Nucleus accumbens (tissue), 56 donors: Measurements from ENCODE around the gene PMFBP1.
"Not testable (repeated sequence)": the region's sequence is repeated elsewhere in the genome, so short reads cannot be mapped to it uniquely, and the experiment has no call there.

ENCODE experiments used
- DNase-seq, 56 donors: peaks; one replicate each; lab custom pipeline; 2025; lab: John Stamatoyannopoulos, UW

Gene PMFBP1

DNA sequence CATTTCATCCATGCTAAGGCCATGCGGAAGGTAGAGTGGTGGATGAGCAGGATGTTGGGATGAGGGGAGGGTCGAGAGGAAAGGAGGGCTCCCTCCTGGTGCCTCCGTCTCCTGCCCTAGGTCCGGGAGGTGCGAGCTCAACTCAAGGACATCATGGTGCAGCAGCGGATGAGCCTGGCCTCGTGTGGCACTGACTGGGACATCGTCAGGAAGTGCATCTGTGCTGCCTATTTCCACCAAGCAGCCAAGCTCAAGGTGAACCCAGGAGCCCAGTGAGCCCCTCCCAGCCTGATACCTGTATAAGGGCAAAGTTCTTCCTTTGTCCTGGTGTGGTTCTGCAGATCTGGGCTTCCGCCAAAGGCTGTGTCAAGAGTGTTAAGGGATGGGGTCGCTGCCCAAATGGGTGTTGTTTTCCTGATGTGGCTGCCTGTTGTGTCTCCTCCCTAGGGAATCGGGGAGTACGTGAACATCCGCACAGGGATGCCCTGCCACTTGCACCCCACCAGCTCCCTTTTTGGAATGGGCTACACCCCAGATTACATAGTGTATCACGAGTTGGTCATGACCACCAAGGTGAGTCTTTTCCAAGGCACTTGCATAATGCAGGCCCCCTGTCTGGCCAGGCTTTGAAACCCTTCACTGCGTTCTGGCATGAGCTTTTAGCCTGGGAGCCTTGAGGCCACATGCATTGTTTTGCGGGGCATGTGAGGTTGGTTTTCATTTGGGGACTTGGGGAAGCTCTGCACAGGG lies 63.4 kb downstream of the PMFBP1 start:
- DNase-seq, result no peak

- DNase-seq, result no peak
These were observed 64.6 kb downstream of the PMFBP1 start for GRCh38 chr16:72107371-72107770.

- DNase-seq, result no peak
These were observed 66.0 kb downstream of the PMFBP1 start for GRCh38 chr16:72105978-72106377.

DNA sequence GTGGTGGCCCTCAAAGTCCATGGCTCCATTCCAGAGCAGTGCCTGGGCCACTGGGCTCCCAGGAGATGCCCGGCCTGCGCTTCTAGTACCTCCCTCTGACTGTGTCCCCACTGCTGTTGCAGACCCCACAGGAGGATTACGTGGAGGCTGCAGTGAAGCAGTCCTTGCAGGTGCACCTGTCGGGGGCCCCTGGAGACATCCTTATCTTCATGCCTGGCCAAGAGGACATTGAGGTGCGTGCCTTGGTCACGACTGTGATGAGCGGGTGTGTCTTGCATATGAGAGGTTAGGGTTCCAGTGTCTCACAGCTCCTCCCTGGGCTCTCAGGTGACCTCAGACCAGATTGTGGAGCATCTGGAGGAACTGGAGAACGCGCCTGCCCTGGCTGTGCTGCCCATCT lies 67.0 kb downstream of the PMFBP1 start:
- no peak for DNase-seq

DNA sequence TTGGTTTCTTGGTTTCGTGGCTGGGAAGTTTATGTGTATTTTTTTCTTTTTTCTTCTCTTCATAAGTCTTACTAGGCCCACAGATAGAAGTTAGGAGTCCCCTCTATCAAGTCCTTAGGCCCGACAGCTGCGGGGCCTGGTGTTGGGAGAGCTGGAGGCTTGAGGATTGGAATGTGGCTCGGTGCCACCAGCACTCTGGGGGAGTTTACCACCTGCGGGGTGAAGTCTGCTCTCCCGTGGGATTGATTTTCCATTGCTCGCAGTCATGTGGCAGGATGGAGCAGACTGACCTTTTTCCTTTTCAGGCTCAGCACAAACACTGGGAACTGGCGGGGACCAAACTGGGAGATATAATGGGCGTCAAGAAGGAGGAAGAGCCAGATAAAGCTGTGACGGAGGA lies 70.8 kb downstream of the PMFBP1 start:
- DNase-seq, result no peak

DNA sequence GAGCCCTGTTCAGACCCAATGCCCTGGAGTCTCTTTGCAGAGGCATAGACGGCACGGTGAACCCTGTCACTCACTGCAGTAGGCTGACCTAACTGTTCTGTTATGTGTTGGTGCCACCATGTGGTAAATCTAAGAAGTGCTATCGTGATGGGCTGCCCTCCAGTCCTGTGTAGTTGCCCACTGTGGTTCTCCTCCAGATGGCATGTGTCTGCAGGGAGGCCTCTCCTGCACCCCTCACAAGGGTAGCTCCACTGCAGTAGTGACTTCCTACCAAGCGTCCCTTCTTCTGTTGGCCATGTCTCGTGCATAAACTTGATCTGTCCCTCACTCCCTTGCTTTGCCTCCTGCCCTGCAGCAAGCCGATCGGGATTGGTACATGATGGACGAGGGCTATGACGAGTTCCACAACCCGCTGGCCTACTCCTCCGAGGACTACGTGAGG lies 72.6 kb downstream of the PMFBP1 start:
- DNase-seq, result peak in 36 of 56 donors; percentile 1 to 47 (median 14)

DNA sequence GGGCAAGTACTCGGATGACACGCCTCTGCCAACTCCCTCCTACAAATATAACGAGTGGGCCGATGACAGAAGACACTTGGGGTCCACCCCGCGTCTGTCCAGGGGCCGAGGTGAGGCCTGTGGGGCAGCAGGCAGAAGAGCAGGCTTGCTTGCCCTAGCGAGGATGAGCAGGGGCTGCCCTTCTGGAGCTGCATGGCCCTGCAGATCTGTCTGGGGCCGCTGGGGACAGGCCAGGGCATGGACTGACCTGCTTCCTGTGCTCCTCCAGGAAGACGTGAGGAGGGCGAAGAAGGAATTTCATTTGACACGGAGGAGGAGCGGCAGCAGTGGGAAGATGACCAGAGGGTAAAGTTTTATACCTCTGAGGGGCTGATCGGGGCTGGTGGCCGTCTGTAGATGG lies 73.0 kb downstream of the PMFBP1 start:
- no peak for DNase-seq

DNA sequence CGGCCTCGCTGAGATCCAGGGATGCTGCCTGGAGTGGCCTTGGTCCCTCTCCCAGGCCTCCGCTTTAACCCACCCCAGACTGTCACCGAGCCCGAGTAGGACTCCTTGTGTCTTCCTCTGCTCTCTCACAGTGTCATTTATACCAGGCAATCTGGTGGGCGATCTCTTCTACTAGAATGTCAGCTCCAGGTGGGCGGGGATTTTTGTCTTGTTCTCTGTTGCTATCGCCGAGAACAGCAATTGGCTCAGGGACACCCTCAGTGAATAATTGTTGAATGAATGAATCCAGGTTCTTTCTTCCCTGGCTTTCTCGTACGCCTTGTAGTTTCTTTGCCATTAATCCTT lies 77.7 kb downstream of the PMFBP1 start:
- peak in 27 of 56 donors; percentile 27 to 80 (median 59) for DNase-seq

- peak; percentile 68 to 99 (median 96) for DNase-seq
These were observed 78.3 kb downstream of the PMFBP1 start, which contains the start of the genes DHX38 and TXNL4B for GRCh38 chr16:72093448-72094265. TSS of gene DHX38 (plus strand) at chr16:72093847. CDS start at chr16:72096158, 2,311 bp downstream. TSS of gene TXNL4B (minus strand) at chr16:72093620. CDS start at chr16:72090749, 2,871 bp downstream.

DNA sequence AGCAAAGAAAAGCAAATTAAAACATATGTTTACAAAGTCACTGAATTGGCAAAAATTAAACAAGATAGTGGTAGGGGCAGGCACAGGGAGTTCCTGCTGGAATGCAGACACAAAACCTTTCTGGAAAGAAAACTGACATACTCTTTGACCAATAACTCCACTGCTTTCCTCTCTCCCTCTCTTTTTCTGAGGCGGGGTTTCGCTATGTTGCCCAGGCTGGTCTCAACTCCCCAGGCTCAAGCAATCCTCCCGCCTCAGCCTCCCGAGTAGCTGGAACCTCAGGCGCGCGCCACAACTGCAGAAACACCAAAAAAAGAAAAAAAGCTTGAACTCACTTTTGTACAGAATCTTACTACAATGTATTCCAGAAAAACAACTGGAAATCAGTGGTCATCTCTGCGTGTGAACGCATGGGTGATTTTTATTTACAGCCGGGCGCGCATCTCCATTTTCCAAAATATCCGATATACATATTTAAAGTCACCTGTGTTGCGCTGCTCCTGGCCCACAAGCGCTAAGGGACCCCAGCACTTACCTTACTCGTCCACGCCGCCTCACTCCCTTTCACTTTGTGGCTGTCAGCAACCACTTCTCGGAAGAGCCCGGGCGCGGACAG lies 79.0 kb downstream of the PMFBP1 start:
- DNase-seq, result peak in 1 of 56 donors; percentile 10

GRCh38 chr16:72091217-72091616 lies 80.7 kb downstream of the PMFBP1 start:
- DNase-seq, result no peak

DNA sequence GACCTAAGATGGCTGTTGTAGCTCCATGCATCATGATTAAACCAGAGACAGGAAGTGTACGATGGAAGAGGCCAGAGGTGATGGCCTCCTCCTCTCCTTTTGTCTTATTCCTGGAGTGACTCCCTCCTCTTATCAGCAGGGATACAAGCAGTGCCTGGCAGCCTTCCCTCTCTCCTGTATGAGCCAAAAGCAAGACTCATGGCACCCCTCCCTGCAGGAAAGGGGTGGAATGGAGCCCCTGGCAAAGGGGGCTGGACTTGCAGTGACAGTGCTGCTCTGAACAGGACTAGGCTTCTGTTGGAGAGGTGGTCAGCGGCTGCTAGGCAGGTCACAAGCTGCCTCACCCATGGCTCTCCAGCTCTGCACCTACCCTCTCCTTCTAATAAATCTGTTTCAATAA lies 87.0 kb downstream of the PMFBP1 start:
- no peak for DNase-seq

- DNase-seq, result no peak
These were observed 87.5 kb downstream of the PMFBP1 start for GRCh38 chr16:72084445-72084844.

DNA sequence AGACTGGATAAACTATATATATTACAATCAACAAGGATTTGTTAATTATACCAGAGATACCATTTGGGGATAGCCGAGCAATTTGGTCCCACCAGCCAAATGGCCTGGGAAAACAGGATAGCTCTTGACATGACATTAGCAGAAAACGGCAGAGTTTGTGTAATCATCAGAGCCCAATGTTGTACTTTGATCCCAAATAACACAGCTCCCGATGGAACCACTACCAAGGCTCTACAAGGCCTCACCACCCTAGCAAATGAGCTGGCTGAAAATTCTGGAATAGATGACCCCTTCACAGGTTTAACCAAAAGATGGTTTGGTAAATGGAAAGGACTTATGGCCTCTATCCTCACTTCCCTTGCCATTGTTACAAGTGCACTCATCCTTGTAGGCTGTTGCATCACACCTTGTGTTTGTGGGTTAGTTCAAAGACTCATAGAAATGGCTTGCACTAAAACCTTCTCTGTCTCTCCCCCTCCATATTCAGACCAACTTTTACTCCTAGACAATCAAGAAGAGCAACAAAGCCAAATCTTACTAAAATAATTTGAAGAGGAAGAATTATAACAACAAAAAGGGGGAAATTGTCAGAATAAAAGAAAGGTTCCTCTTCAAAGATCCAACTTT lies 88.1 kb downstream of the PMFBP1 start:
- DNase-seq, result no peak

- DNase-seq, result not testable (repeated sequence)
These were observed 94.8 kb downstream of the PMFBP1 start for GRCh38 chr16:72076991-72077706.

- not testable (repeated sequence) for DNase-seq
These were observed 96.9 kb downstream of the PMFBP1 start for GRCh38 chr16:72075067-72075466.

DNA sequence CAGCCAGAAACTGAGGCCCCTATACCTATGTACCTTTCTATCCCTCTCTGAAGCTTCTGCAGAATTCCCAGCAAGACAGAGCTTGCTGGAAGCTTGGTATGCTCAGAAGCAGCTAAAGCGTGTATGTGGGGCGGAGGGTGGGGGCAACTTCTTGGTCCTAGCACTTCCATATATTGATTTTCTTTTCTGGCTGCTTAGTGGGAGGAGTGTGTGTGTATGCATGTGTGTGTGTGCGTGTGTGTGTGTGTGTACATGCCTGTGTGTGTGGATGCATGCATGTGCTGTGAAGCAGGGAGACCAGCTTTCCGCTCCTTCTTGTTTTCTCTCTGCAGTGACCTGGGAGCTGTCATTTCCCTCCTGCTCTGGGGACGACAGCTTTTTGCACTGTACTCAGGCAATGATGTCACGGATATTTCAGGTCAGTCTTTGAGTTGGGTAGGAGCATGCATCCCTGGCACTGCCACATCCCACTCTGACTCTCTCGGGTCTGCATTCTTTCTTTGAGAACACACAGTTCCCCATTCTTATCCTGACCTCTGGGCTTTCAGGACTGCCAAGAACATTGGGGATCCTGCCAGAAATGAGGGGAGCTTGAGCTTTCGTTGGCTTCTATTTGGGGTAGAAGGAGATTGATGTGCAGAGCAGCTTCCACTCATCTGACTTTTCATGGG lies 98.3 kb downstream of the PMFBP1 start:
- peak in 41 of 56 donors; percentile 7 to 77 (median 36) for DNase-seq

- DNase-seq, result peak in 14 of 56 donors; percentile 1 to 54 (median 12)
These were observed 99.2 kb downstream of the PMFBP1 start for GRCh38 chr16:72072514-72073342.
